DOHH2 (cell line): ENCODE data around the gene GPSM1.

Experiments used
- H3F3A ChIP-seq: fragments of 200-600 bp; sonication (generic), shearing (Covaris generic); 2 replicates; pipeline ENCODE4 v1.6.0; 2016; ENCODE audit warnings: antibody characterized with exemption, mild to moderate bottlenecking; ENCODE audit not compliant: control insufficient read depth, insufficient read depth
- H3K27ac ChIP-seq: fragments of 200-600 bp; sonication (generic); 2 replicates; pipeline ENCODE4 v1.5.1; 2014; ENCODE audit warnings: low read depth, mild to moderate bottlenecking, low read length, moderate library complexity
- H3K27me3 ChIP-seq: fragments of 200-600 bp; sonication (generic); 2 replicates; pipeline ENCODE4 v1.6.1; 2014; ENCODE audit warnings: mild to moderate bottlenecking, low read length, mixed read lengths; ENCODE audit not compliant: control insufficient read depth
- H3K36me3 ChIP-seq: fragments of 200-600 bp; sonication (generic); 2 replicates; pipeline ENCODE4 v1.6.1; 2014; ENCODE audit warnings: mild to moderate bottlenecking, low read length, moderate library complexity, mixed read lengths; ENCODE audit not compliant: control insufficient read depth
- H3K4me1 ChIP-seq: fragments of 200-600 bp; sonication (generic); 2 replicates; pipeline ENCODE4 v1.6.1; 2014; ENCODE audit warnings: mild to moderate bottlenecking, low read length, mixed read lengths; ENCODE audit not compliant: control insufficient read depth
- H3K4me2 ChIP-seq: fragments of 200-600 bp; sonication (generic); 2 replicates; pipeline ENCODE4 v1.6.0; 2014; ENCODE audit warnings: mild to moderate bottlenecking, low read length, moderate library complexity
- H3K4me3 ChIP-seq: fragments of 200-600 bp; sonication (generic); 2 replicates; pipeline ENCODE4 v1.5.1; 2014; ENCODE audit warnings: mild to moderate bottlenecking, low read length, mixed read lengths
- H3K79me2 ChIP-seq: fragments of 200-600 bp; sonication (generic); 2 replicates; pipeline ENCODE4 v1.6.1; 2014; ENCODE audit warnings: mild to moderate bottlenecking, low read length, mixed read lengths; ENCODE audit not compliant: control insufficient read depth
- H3K9me2 ChIP-seq: fragments of 200-600 bp; sonication (generic); replicated peaks from 2 replicates; pipeline ENCODE4 v1.6.1; 2014; ENCODE audit warnings: mild to moderate bottlenecking, low read length, mixed read lengths; ENCODE audit not compliant: control insufficient read depth
- H3K9me3 ChIP-seq: fragments of 200-600 bp; sonication (generic); 2 replicates; pipeline ENCODE4 v1.6.1; 2014; ENCODE audit warnings: antibody characterized with exemption, low read length, mixed read lengths; ENCODE audit not compliant: control insufficient read depth, insufficient read depth
- H4K20me1 ChIP-seq: fragments of 200-600 bp; sonication (generic); 2 replicates; pipeline ENCODE4 v1.6.0; 2014; ENCODE audit warnings: low read depth, mild to moderate bottlenecking, antibody characterized with exemption, low read length, moderate library complexity; ENCODE audit not compliant: control insufficient read depth, insufficient read depth
- EZH2phosphoT487 ChIP-seq: fragments of 200-600 bp; sonication (generic); IDR thresholded peaks from 2 replicates; pipeline ENCODE4 v1.6.1; 2017; ENCODE audit warnings: borderline replicate concordance, mild to moderate bottlenecking, antibody characterized with exemption, low read length, moderate library complexity, mixed read lengths
- TF ChIP-seq, protein P1 (sequence below): fragments of 200-600 bp; sonication (generic); IDR thresholded peaks from one replicate; pipeline ENCODE4 v1.5.1; 2014; ENCODE audit warnings: antibody characterized with exemption, mild to moderate bottlenecking, low read depth, low read length; ENCODE audit not compliant: poor library complexity, severe bottlenecking

Gene GPSM1

GRCh38 chr9:136299541-136299940, 27.8 kb upstream of the GPSM1 start:
- H3K9me3 ChIP-seq = no peaks in the 10 kb centered on the region; the same call in 1 of the 2 replicates
- no peaks in the 10 kb centered on the region for H3K9me2 ChIP-seq
- H3K4me2 ChIP-seq = no peak overlapping the region
- no peaks in the 10 kb centered on the region for H4K20me1 ChIP-seq
- H3K79me2 ChIP-seq = no peaks in the 10 kb centered on the region
- no peak overlapping the region for H3K4me3 ChIP-seq
- H3K36me3 ChIP-seq = no peaks in the 10 kb centered on the region
- TF ChIP-seq EZH2phosphoT487 = no peak
- TF ChIP-seq, protein P1, sequence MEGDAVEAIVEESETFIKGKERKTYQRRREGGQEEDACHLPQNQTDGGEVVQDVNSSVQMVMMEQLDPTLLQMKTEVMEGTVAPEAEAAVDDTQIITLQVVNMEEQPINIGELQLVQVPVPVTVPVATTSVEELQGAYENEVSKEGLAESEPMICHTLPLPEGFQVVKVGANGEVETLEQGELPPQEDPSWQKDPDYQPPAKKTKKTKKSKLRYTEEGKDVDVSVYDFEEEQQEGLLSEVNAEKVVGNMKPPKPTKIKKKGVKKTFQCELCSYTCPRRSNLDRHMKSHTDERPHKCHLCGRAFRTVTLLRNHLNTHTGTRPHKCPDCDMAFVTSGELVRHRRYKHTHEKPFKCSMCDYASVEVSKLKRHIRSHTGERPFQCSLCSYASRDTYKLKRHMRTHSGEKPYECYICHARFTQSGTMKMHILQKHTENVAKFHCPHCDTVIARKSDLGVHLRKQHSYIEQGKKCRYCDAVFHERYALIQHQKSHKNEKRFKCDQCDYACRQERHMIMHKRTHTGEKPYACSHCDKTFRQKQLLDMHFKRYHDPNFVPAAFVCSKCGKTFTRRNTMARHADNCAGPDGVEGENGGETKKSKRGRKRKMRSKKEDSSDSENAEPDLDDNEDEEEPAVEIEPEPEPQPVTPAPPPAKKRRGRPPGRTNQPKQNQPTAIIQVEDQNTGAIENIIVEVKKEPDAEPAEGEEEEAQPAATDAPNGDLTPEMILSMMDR = no peak
- H3K27me3 ChIP-seq = no peaks in the 10 kb centered on the region
- H3K4me1 ChIP-seq = no peaks in the 10 kb centered on the region
- no peaks in the 10 kb centered on the region for H3F3A ChIP-seq
- no peak overlapping the region for H3K27ac ChIP-seq

- no peak overlapping the region for H3K4me2 ChIP-seq
Measured at GRCh38 chr9:136300016-136300545, 27.3 kb upstream of the GPSM1 start.

GRCh38 chr9:136300866-136301265, 26.5 kb upstream of the GPSM1 start:
- no peaks in the 10 kb centered on the region for H3K79me2 ChIP-seq
- no peak for TF ChIP-seq EZH2phosphoT487
- TF ChIP-seq, protein P1 = no peak
- no peaks in the 10 kb centered on the region for H4K20me1 ChIP-seq
- H3F3A ChIP-seq = no peaks in the 10 kb centered on the region
- no peaks in the 10 kb centered on the region for H3K9me3 ChIP-seq
- H3K27ac ChIP-seq = no peak overlapping the region
- H3K27me3 ChIP-seq = no peaks in the 10 kb centered on the region
- no peak overlapping the region for H3K4me3 ChIP-seq
- no peak overlapping the region for H3K4me2 ChIP-seq
- H3K9me2 ChIP-seq = no peaks in the 10 kb centered on the region
- H3K36me3 ChIP-seq = no peaks in the 10 kb centered on the region
- H3K4me1 ChIP-seq = no peaks in the 10 kb centered on the region

More at GRCh38 chr9:136300016-136300545, 27.3 kb upstream of the GPSM1 start:
- Histone ChIP-seq H3K9me2 (no peaks in the 10 kb centered on the region), H3K4me1 (no peaks in the 10 kb centered on the region), H4K20me1 (no peaks in the 10 kb centered on the region), H3K36me3 (no peaks in the 10 kb centered on the region), H3F3A (no peaks in the 10 kb centered on the region), H3K27me3 (no peaks in the 10 kb centered on the region), H3K79me2 (no peaks in the 10 kb centered on the region), H3K27ac (no peak overlapping the region), H3K4me3 (no peak overlapping the region), H3K9me3 (no peaks in the 10 kb centered on the region)
- TF ChIP-seq EZH2phosphoT487 = no peak
- TF ChIP-seq, protein P1 = no peak
